K562 (cell line): ENCODE measurements around the gene CCSAP. TPM values are rescaled to one million over a fixed set of nuclear protein-coding genes. Genes with fewer than 3 reads are reported as not detected.

Source experiments
- ATAC-seq: fragments of 200-7000 bp; cut with Tn5 transposase; 3 replicates; pipeline ENCODE4 v1.9.1; 2020; ENCODE audit warnings: moderate library complexity
- BruUV-seq: library from RNA; stranded (reverse); fragments of 400-500 nt; replicated peaks from 2 replicates; lab custom pipeline; 2021; lab: Mats Ljungman, UMichigan
- CTCF ChIA-PET: fragments of 300-600 bp; formaldehyde crosslinking; extraction: SDS; loops from one replicate; lab custom pipeline; 2021; ENCODE audit warnings: low intra/inter-chr PET ratio; lab: Yijun Ruan, JAX
- POLR2A ChIA-PET: fragments of 300-600, 350-650 bp; sonication (Branson Sonifier 250); formaldehyde crosslinking; extraction: SDS; loops from one replicate; lab custom pipeline; 2021; ENCODE audit warnings: antibody characterized with exemption, inconsistent platforms; lab: Yijun Ruan, JAX
- DNase-seq, 4 experiments: peaks; one replicate each; pipeline versions ENCODE4 v3.0.0 to v3.0.0-alpha.2; 2011 to 2018; ENCODE audit warnings: low spot score in 3 of 4, mixed read lengths in 3 of 4; ENCODE audit errors: extremely low read depth in 1 of 4
- FAIRE-seq: peaks from 2 replicates; lab custom pipeline; 2011; peaks lifted over from hg19 to GRCh38; lab: Jason Lieb, UNC
- H2AFZ ChIP-seq: 2 replicates; pipeline ENCODE4 v1.6.0; 2011; ENCODE audit warnings: low read depth, low read length, control low read depth, inconsistent platforms
- H3K27ac ChIP-seq: fragments of 200-600 bp; 3 replicates; pipeline ENCODE4 v1.8.0; 2011; ENCODE audit warnings: low read depth, mild to moderate bottlenecking, control low read depth, inconsistent platforms, low read length, moderate library complexity, mixed read lengths; ENCODE audit errors: extremely low read depth
- H3K27me3 ChIP-seq, 2 experiments: fragments of 300-600 bp in 1 of 2; 2 replicates in 1 of 2; 3 replicates in 1 of 2; pipeline versions ENCODE4 v1.6.0 to v1.8.0; 2011; ENCODE audit warnings: inconsistent platforms in 2 of 2, low read length in 2 of 2, mild to moderate bottlenecking in 1 of 2, mixed read lengths in 1 of 2, moderate library complexity in 1 of 2; ENCODE audit not compliant: control insufficient read depth in 2 of 2, insufficient read depth in 2 of 2
- H3K36me3 ChIP-seq: fragments of 300-600 bp; 3 replicates; pipeline ENCODE4 v1.8.0; 2011; ENCODE audit warnings: mild to moderate bottlenecking, low read length, inconsistent platforms; ENCODE audit not compliant: control insufficient read depth, insufficient read depth
- H3K4me1 ChIP-seq, 2 experiments: fragments of 200-600 bp in 1 of 2; replicated peaks in 1 of 2; 2 replicates in 1 of 2; 3 replicates in 1 of 2; pipeline versions ENCODE4 v1.5.1 to v1.8.0; 2011; ENCODE audit warnings: inconsistent platforms in 2 of 2, low read length in 2 of 2, mild to moderate bottlenecking in 1 of 2, mixed read lengths in 1 of 2, moderate library complexity in 1 of 2; ENCODE audit not compliant: control insufficient read depth in 2 of 2, insufficient read depth in 2 of 2
- H3K4me2 ChIP-seq: 2 replicates; pipeline ENCODE4 v1.6.1; 2011; ENCODE audit warnings: low read length, control low read depth, inconsistent platforms, mixed read lengths; ENCODE audit not compliant: insufficient read depth
- H3K4me3 ChIP-seq: fragments of 200-600 bp; sonication (generic), shearing (Covaris generic); 2 replicates; pipeline ENCODE4 v1.5.1; 2016; ENCODE audit warnings: control low read depth, inconsistent platforms
- H3K79me2 ChIP-seq: fragments of 200-600 bp; 3 replicates; pipeline ENCODE4 v1.8.0; 2011; ENCODE audit warnings: low read length, inconsistent platforms; ENCODE audit not compliant: control insufficient read depth, insufficient read depth
- H3K9ac ChIP-seq, 2 experiments: 2 replicates each; pipeline versions ENCODE4 v1.6.0 to v1.6.1; 2011; ENCODE audit warnings: low read depth in 2 of 2, low read length in 2 of 2, control low read depth in 1 of 2, inconsistent platforms in 1 of 2, mild to moderate bottlenecking in 1 of 2, mixed read lengths in 1 of 2; ENCODE audit not compliant: insufficient read depth in 1 of 2
- H3K9me1 ChIP-seq: one replicate; pipeline ENCODE4 v1.6.0; 2011; ENCODE audit warnings: inconsistent platforms, mild to moderate bottlenecking, low read length, moderate library complexity; ENCODE audit not compliant: control insufficient read depth, insufficient read depth
- H3K9me3 ChIP-seq: replicated peaks from 2 replicates; pipeline ENCODE4 v1.5.1; 2011; ENCODE audit warnings: low read depth, low read length, inconsistent platforms; ENCODE audit not compliant: control insufficient read depth, insufficient read depth
- H4K20me1 ChIP-seq: replicated peaks from 2 replicates; pipeline ENCODE4 v1.6.1; 2011; ENCODE audit warnings: low read length, inconsistent platforms, mixed read lengths; ENCODE audit not compliant: control insufficient read depth, insufficient read depth
- ASH1L ChIP-seq: fragments of 450-650 bp; IDR thresholded peaks from 2 replicates; pipeline ENCODE4 v1.6.1; 2018; ENCODE audit warnings: borderline replicate concordance, mild to moderate bottlenecking, low read depth; ENCODE audit not compliant: partially characterized antibody
- ELF1 ChIP-seq: fragments of 200-800 bp; sonication (Bioruptor generic); IDR thresholded peaks from 2 replicates; pipeline ENCODE4 v1.6.1; 2016; ENCODE audit warnings: missing genetic modification characterization, missing compliant biosample characterization
- GTF2E2 ChIP-seq: fragments of 200-800 bp; sonication (Bioruptor generic); IDR thresholded peaks from 2 replicates; pipeline ENCODE4 v1.6.1; 2016; ENCODE audit warnings: missing genetic modification characterization, missing compliant biosample characterization
- HDAC3 ChIP-seq: fragments of 450-650 bp; IDR thresholded peaks from 2 replicates; pipeline ENCODE4 v1.6.1; 2018; ENCODE audit warnings: borderline replicate concordance, mild to moderate bottlenecking, moderate library complexity; ENCODE audit not compliant: partially characterized antibody
- KDM5B ChIP-seq: fragments of 200-600 bp; sonication (generic); IDR thresholded peaks from 2 replicates; pipeline ENCODE4 v1.6.1; 2012; ENCODE audit warnings: low read depth, mild to moderate bottlenecking, moderate library complexity, low read length, control low read depth, inconsistent platforms; ENCODE audit not compliant: insufficient replicate concordance
- NELFE ChIP-seq: IDR thresholded peaks from 2 replicates; pipeline ENCODE4 v1.6.1; 2011; ENCODE audit warnings: mild to moderate bottlenecking; ENCODE audit not compliant: insufficient read depth, insufficient read length
- NFRKB ChIP-seq: fragments of 450-650 bp; IDR thresholded peaks from 2 replicates; pipeline ENCODE4 v1.6.1; 2016; ENCODE audit warnings: low read depth
- ZBTB11 ChIP-seq, 3 experiments: fragments of 200-800 bp in 1 of 3; fragments of 250-450 bp in 1 of 3; fragments of 450-650 bp in 1 of 3; sonication (Bioruptor Pico) in 1 of 3; sonication (Bioruptor generic) in 1 of 3; formaldehyde crosslinking in 1 of 3; IDR thresholded peaks; 2 replicates each; pipeline versions ENCODE4 v1.6.1 to v1.8.0; 2016 to 2022; ENCODE audit warnings: mild to moderate bottlenecking in 2 of 3, missing genetic modification characterization in 2 of 3, missing compliant biosample characterization in 1 of 3, moderate library complexity in 1 of 3
- ZBTB5 ChIP-seq: fragments of 450-650 bp; IDR thresholded peaks from 2 replicates; pipeline ENCODE4 v1.6.1; 2017; ENCODE audit warnings: antibody characterized with exemption
- ZFPM2 ChIP-seq: fragments of 250-450 bp; sonication (Bioruptor Pico); IDR thresholded peaks from 2 replicates; pipeline ENCODE4 v1.5.1; 2022; ENCODE audit warnings: mild to moderate bottlenecking
- WGBS: fragments of 100-300 bp; shearing (Covaris generic); methylation state at CpG from one replicate; pipeline ENCODE4 v1.1.6; 2016; ENCODE audit warnings: low coverage, mixed read lengths; ENCODE audit not compliant: insufficient coverage; ENCODE audit errors: missing lambda C conversion rate; 5-methylcytosine and 5-hydroxymethylcytosine counted together
- in situ Hi-C: fragments of 300-500 bp; cut with MboI; formaldehyde crosslinking; loops from 4 replicates; pipeline ENCODE4 v1.15.0; 2018; ENCODE audit warnings: inconsistent platforms, mixed read lengths
- intact Hi-C: fragments of 100-400 bp; cut with micrococcal nuclease; formaldehyde crosslinking; loops from 2 replicates; pipeline ENCODE4 v1.14.2; 2022
- polyA plus RNA-seq, 8 experiments: library from polyadenylated mRNA; depleted of rRNA in 4 of 8; stranded (reverse) in 5 of 8; unstranded in 3 of 8; fragments of >200 nt; fragmentation: Nextera tagmentation in 2 of 8; fragmentation: Illumina TruSeq in 1 of 8; extraction: Ambion mirVana in 2 of 8; extraction: Trizol in 1 of 8; gene quantifications; 2 replicates each; pipeline versions ENCODE4 v1.2.1 to v1.2.3, GENCODE V29; 2011 to 2014; ENCODE audit warnings: inconsistent platforms in 1 of 8, missing spikeins in 1 of 8
- total RNA-seq, 7 experiments: library from RNA; depleted of rRNA in 6 of 7; stranded (reverse); fragments of >200 nt in 6 of 7; fragmentation: Illumina TruSeq in 2 of 7; extraction: Trizol in 2 of 7; gene quantifications; 2 replicates each; pipeline versions ENCODE4 v1.2.1 to v1.2.3, GENCODE V29; 2011 to 2021; ENCODE audit warnings: low replicate concordance in 1 of 7

Gene CCSAP
- total and polyA plus RNA-seq, 9 of the 15 experiments (the other 6 are each of a cell fraction or from before 2014, with no cell fraction given), result 3.6 to 15.9 (median 9.5) TPM

GRCh38 chr1:229383961-229384360 is 41.1 kb upstream of the CCSAP start:
- no peaks in the 10 kb centered on the region for H3K9me3 ChIP-seq
- BruUV-seq, result no TSS peak
- H3K4me2 ChIP-seq, result no peak overlapping the region
- FAIRE-seq (no peak), ATAC-seq (no peak), DNase-seq (no peak)
- no peak overlapping the region for H3K9ac ChIP-seq
- H3K79me2 ChIP-seq, result no peaks in the 10 kb centered on the region
- no peak overlapping the region for H3K4me3 ChIP-seq
- peaks cover 65 to 70% of the 10 kb centered on the region in 2 experiments for H3K27me3 ChIP-seq
- H3K4me1 ChIP-seq, result no peaks in the 10 kb centered on the region
- 0% methylated on average over 5 of the region's 5 CpGs for WGBS
- intact Hi-C loops (loop anchor here (5.0 kb wide), 1 partner anchor 127 kb away; no protein-coding TSS in a partner anchor), in situ Hi-C loops (no loop called here)
- H3K9me1 ChIP-seq, result no peaks in the 10 kb centered on the region
- H4K20me1 ChIP-seq, result peaks cover 2% of the 10 kb centered on the region; the same call in 1 of the 2 replicates
- H3K27ac ChIP-seq, result no peak overlapping the region
- H2AFZ ChIP-seq, result no peak overlapping the region
- POLR2A ChIA-PET, result no interaction called here
- CTCF ChIA-PET, result no interaction called here
- TF ChIP-seq ELF1 (tag) (no peak), ZBTB5 (no peak), NFRKB (no peak), ASH1L (no peak), ZFPM2 (CRISPR knock-in tag) (no peak), HDAC3 (no peak), NELFE (no peak), KDM5B (no peak), GTF2E2 (tag) (no peak), ZBTB11 (CRISPR knock-in tag; IDR thresholded peaks at IDR 0.05) (no peak)
- TF ChIP-seq, all 486 proteins: peak for 0
- H3K36me3 ChIP-seq, result no peaks in the 10 kb centered on the region
